Activated CD4-positive, CD25-positive, alpha-beta regulatory T cell treated with anti-CD3 and anti-CD28 coated beads, Interleukin-2, amount 50 U/mL, for 24 hours (primary cell): ENCODE measurements around the gene CDHR4.
"Not testable (repeated sequence)": the region's sequence is repeated elsewhere in the genome, so short reads cannot be mapped to it uniquely, and the experiment has no call there.

Experiments
- ATAC-seq, 2 donors: fragments of 150-1000 bp; cut with Tn5 transposase; one replicate each; pipeline ENCODE4 v1.10.0; 2021; ENCODE audit warnings: mild to moderate bottlenecking in 1 of 2, moderate library complexity in 1 of 2

Gene CDHR4

DNA sequence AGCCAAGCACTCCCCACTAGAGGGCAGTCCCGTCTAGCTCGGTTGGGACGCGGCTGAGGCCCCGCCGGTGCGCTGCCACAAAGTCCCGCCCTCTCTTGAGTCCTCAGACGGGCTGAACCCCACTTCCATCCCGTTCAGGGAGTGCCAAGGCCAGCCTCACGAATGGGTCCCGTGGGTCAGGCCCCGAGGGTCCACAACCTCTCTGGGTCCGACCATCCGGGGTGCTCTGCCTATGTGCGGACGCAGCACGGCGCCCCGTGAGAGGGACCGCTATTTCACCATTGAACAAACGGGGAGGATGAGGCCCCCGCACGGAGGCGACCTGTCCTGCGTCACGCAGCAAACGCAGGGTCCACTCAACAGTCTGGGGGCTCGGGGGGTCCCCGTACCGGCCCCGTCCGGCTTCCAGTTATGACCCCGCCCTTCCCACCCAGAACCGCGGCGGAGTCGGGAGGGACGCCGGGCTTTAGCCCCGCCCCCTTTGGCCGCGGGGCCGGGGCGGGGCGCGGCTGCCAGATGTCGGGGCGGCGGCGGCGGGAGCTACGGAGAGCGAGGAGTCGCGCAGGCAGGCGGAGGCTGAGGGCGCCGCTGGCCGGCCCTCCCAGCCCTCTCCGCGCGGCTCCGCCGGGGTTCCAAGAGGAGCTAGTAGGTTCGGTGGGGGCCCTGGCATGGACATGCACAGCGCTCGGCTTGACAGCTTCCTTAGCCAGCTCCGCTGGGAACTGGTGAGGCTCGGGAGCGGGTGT lies 3.2 kb upstream of the CDHR4 start, which contains the start of gene INKA1:
INKA1 (plus strand) TSS at position 543 of the 746 bp plus-strand sequence; CDS start at position 675, 132 bp downstream.
- peak; percentile 85 to 86 for ATAC-seq

DNA sequence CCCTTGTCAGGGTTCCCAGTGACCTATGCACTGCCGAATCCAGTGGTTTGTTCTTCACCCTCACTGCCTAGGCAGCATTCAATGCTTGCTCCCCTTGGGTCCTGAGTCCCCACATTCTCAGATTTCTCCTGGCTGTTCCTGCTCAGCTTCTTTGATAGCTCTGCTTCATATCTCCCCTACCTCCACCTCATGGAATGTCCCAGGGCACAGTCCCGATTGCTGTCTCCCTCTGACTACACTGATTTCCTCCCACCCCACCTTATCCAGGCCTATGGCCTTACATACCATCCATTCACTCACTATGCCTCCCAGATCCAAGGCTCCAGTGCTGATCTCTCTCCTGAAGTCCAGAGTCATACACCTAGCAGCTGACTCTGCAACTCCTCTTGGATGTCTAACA lies 1.5 kb upstream of the CDHR4 start:
- no peak for ATAC-seq

DNA sequence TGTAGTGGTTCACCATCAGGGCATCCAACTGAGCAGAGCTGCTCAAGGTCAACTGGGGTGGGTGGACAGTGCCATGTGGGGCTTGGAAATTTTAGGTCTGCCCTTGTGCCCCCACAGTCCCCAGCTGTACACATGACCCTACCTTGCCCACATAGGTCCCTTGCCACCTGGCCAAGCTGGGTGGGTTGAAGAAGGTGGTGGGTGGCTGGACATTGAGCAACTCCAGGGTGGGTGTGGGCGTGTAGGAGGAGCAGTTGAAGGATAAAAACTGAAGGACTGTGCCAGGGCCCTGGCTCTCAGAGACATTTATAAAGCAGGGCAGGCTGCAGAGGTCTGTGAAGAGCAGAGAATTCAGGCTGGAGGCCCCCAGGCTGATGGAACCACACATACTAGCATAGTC lies 568 bp downstream of the CDHR4 start:
- no peak for ATAC-seq

DNA sequence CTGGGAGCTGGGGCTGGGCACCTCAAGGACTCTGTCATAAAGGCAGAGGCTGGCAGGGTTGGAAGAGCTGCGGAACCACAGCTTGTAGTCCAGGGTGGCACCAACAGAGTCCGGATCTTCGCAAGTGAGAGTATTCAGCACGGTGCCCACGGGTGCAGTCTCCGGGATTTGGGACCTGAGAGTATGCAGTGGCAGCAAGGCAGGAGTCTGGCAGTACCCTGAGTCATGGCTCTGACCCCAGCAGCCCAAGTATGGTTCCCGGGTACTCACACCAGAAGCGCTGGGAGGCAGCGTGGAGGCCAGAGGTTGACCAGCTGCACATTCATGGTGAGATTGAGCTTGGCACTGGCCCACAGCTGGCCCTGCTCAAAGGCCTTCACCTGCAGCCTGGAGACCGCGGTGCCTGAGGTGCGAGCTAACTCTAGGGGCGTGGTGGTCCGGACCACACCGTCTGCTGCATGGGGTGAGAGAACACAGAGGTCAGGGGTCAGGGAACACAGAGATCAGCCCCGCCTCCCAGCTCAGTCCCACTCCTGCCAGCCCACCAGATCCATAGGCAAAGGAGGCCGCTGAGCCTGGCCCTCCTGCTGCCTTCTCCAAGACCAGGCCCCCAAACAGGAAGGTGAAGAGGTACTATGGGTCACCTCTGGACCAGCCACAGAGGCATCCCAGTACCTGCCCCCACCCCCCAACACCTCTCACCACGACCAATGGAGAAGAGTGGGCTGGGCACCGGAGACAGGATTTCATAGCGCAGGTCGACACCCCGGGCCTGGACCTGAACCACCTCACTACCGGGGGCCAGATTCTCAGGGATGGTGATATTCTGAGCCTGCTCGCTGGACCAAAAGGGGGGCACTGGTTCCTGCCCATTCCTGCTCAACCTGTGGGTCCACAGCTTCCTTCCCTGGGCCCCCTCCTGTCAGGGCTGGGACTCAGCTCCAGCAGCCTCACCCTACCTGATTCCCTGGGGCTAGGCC lies 4.5 kb downstream of the CDHR4 start:
- ATAC-seq = no peak

DNA sequence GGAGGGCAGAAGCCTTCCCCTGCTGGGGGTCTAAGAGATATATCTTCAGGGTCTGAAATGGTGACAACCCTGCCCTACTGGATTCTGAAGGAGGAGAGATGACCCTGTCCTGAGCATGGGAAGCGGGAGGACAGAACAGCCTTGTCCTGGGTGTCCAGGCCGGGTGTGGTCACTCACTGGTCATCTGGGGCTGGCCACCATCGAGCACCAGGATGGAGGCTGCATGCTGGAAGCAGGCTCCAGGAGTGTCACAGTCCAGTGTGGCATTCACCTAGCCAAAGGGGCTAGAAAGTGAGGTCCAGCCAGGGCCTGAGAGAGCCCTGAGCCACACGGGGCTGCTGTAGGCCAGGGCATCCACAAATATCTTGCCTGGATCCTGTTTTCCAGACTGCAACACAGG lies 5.2 kb downstream of the CDHR4 start:
- ATAC-seq = no peak

DNA sequence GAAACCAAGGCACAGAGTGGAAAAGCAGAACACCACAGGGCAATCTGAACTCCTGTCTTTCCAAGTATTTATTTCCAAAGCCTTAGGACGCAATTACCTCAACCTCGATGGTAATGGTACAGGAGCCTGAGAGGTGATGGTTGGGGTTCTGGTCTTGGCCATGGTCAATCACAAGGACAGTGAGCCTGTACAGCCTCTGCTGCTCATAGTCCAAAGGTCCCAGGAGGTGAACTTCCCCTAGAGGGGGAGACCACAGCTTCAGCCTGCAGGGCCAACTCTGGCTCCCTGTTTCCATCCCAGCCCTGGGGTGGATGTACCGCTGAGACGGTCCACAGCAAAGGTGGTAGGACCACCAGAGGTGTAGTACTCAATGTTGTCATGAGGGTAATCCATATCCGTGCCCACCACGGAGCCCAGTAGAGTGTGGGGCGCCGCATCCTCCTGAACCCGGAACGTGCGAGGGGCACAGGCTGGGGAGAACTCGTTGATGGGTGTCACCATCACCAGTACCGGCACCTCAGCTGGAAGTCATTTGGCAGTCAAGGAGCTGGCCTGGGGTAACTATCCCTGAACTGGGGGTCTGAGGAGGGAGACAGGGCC lies 6.1 kb downstream of the CDHR4 start:
- ATAC-seq = no peak

DNA sequence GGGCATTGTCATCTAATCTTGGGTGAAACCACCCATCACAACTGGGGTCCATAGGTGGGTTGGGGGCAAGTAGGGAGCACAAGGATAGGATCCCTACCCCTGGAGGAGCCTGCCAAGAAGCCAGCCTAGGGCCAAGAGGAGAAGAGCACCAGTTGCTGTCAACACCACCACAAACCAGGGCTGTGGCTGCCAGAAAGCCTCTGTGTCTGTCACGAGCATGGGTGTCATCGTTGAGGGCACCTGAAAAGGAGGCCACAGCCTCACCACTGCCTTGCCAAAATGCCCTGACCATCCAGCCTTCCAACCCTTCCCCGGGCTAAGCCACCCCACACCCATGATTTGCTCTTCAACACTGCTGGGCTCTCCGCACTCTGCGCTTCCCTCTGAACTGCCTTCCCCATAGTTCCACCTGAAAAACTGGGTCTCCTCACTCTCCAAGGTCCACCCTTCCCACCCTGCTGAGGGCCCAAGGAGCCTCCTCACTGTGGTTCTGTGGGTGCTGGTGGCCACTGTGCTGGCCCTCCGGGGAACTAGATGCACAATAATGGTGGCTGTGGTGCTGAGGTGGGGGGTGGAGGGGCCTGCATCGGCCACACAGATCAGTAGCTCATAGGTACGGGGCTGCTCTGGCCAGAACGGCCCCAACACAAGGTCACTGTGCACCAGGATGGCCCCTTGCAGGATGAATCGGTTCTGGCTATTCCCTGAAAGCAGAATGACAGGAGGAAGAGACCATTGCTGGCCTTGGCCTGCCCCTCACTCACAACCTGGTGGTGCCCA lies 7.1 kb downstream of the CDHR4 start:
- ATAC-seq = no peak

DNA sequence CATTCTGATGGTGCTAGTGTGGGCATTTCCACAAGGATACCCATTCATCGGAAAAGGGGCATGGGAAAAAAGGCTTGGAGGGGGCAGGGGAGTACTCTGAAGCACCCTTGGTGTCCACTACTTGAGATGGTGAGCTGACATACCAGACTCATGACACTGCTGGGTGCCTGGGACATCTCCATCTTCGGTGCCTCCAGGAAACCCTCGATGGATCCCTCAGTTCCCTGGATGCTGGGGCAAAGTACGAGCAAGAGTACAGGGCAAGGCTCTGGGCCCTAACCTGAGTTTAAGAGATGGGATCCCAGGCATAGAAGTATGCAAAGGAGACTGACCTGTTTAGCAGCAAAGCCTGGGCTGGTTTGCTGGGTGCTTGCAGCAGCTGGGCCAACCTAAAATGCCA lies 8.1 kb downstream of the CDHR4 start:
- no peak for ATAC-seq

DNA sequence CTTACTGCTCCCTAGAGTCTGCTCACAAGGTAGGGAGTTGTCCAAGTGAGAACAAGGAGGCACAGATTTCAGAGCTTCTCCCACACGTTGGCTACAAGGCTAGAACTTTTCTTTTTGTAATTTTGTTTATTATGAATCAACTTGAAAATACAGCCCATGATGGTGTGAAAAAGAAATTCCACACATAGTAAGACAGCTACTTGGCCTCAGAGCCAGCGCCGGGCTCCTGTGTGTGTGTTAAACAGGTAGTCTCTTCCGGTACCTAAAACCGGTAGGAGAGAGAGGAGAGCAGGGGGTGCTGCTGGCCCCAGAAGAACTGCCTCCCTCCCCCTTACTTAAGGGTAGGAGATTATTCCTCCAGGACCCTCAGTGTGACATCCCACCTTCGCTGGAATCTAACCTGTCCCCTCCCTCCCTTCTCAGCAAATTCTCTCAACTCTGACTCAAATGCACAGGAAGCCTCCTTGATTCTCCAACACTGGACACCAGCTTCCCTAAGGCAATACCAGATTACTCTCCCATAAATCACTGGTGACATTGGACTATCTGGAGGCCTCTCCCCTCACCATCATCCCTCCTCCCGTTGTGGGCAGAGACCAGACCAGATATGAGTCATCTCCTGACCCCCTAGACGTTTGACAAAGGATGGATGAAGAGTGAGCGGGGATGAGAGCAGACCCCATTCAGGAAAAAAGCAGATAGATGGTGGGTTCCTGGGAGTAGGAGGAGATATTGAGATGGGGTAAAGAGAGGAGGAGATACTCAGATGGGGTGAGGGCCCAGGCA lies 8.9 kb downstream of the CDHR4 start:
- no peak for ATAC-seq

DNA sequence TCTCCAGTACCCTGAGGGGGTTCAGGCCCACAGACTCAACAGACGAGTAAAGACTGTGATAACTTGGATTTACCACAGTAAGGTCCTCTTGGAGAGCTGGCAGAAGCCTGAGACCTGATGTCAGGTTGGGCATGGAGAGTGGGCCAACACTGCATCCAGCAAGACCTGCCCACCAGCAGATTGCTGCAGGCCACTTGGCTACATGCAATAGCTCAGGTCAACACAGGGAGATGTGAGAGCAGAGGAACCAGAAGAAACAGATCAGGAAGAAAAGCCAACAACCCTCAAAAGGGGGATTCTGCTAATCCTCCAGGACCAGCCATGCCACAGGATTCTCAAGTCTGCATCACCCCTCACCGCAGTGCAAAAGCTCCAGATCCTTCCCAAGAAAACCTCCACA lies 11.6 kb downstream of the CDHR4 start:
- ATAC-seq = no peak

DNA sequence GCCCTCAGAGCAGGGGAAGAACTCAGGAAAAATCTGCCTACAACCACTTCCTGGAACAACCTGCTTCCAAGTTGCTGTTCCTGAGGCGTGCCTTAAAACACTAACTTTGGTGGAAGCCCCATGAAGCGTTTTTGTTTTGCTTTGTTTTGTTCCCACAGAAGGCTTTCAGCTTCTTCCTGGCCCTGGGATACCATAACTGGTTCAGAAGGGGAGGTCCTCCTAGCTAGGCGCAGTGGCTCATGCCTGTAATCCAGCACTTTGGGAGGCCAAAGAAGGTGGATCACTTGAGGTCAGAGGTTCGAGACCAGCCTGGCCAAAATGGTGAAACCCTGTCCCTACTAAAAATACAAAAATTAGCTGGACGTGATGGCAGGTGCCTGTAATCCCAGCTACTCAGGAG lies 12.1 kb downstream of the CDHR4 start:
- no peak for ATAC-seq

DNA sequence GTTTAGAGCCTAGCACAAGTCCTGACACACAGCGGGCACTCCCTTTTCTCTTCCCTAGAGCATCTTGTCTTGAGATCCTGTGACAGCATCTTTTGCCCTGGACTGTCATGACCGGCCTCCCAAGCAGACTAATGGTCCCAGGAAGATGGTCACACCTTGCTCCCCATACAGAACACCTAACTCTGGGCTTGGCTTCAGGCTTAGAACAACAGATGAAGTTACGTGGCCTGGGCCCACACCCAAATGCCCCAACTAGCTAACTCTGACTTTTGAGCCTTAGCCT lies 12.6 kb downstream of the CDHR4 start:
- ATAC-seq = no peak

DNA sequence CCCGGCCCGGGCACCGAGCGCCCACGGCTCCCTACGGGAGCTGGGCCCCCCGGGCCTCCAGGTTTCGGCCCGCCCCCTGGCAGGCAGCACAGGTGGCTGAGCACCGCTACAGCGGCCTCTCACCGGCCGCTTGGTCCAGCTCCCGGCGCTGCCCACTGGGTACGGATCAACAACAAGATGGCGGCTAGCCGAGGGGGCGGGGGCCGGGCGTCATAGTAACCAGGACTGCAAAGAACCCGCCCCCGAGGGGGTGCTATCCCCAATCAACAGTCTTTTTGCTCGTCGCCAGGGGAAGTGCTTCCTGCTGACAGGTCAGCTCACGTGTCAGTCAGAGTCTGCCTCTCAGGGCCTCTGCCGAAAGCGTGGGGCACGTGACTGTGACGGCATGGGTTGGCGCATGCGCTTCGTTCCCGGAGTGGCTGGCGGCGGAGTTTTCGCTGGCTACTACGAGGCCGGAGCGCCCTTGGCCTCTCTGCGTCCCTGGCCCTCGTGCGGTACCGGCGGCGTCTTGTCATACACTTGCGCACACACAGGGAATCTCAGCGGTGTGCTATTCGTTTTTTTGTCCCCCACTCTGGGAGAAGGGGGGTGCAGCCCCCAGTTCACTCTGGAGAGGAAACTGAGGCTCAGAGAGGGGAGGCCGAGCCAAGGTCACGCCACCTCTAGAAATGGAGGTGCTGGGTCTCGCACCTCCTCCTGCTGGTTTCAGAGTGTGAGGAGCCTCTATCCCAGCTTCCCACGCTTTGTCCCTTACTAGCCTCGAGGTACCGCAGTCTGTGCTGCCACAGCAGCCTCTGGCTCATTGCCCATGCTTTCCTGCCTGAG lies 13.1 kb downstream of the CDHR4 start, which contains the start of gene IP6K1:
IP6K1 (minus strand) TSS at position 186 of the 825 bp plus-strand sequence. CDS start 38,502 bp downstream, outside the sequence.
- peak; percentile 100 for ATAC-seq

DNA sequence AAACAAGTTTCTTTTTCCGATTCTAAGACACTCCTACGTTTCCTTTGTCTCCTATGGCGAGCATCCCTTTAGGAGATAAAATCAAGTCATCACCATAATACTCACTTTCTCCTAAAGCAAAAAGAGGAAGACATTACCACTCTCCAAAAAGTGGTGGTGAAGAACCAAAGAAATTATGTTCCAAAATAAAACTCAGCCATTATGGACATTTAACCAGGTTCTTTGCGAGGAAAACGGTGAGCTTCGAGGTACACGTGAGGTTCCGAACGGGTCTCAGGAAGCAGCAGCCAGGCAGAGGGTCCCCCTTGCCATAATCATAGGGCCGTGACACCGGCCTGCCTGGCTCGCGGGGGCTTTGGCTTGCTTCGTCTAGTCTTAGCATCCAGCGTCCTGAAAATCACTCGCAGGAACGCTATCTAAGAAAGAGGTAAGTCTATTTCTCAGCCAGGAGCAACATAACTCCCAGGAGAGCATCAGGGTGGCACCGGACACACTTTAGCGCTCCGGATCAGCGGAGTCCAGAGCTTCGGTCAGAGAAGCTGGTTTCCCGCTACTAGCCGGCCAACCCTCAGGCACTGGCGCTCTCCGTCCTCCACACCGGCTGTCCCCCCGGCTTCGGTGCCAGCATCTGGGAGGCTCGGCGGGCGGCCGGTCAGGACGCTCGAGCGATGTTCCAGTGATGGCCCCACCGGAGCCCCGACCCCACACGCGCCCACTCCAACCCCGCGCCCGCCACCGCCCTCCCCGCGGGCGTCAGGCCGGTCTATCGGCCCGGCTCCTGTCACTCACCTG lies 13.9 kb downstream of the CDHR4 start:
- peak; percentile 34 to 45 for ATAC-seq

DNA sequence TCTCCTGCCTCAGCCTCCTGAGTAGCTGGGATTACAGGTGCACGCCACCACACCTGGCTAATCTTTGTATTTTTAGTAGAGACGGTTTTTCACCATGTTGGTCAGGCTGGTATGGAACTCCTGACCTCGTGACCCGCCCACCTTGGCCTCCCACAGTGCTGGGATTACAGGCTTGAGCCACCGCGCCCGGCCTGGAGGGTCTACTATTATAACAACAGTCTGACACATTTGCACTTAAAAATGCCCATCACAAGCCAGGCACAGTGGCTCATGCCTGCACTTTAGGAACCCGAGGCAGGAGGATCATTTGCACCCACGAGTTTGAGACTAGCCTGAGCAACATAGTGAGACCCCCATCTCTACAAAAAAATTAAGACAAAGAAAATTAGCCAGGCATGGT lies 17.4 kb downstream of the CDHR4 start:
- ATAC-seq = not testable (repeated sequence)

DNA sequence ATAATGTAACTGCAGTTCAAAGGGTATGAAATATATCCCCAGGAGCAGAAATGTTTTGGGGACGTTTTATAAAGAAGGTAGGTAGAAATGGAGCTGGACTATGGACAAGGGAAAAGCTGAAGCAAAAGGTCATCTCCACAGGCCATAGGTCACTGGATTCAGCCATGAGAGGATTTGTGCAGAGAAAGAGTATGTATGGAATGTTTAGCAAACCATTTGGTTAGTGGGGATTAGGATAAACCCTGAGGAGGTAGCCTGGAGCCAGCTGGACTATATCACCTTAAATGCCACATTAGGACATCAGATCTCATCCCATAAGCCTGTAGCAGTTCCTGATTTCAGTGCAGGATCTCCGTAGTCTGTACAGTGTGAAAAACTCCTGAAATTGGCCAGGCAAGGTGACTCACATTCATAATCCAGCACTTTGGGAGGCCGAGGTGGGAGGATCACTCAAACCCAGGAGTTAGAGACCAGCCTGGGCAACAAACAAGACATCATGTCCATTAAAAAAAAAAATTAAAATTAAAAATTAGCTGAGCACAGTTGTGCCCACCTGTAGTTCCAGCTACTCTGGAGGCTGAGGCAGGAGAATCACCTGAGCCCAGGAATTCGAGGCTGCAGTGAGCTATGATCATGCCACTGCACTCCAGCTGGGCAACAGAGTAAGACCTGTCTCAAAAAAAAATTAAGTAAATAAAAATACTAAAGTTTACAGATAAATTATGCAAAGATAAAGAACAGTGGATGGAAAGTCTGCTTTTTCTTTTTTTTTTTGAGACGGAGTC lies 18.1 kb downstream of the CDHR4 start:
- no peak for ATAC-seq

DNA sequence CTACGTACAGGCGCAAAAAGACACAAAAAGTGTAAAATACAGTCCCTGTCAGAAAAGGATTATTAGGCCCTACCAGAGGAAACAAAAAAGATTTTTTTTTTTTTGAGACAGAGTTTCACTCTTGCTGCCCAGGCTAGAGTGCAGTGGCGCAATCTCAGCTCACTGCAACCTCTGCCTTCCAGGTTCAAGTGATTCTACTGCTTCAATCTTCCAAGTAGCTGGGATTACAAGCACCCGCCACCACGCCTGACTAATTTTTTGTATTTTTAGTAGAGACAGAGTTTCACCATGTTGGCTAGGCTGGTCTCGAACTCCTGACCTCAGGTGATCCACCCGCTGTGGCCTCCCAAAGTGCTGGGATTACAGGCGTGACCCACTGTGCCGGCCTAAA lies 18.7 kb downstream of the CDHR4 start:
- not testable (repeated sequence) for ATAC-seq

DNA sequence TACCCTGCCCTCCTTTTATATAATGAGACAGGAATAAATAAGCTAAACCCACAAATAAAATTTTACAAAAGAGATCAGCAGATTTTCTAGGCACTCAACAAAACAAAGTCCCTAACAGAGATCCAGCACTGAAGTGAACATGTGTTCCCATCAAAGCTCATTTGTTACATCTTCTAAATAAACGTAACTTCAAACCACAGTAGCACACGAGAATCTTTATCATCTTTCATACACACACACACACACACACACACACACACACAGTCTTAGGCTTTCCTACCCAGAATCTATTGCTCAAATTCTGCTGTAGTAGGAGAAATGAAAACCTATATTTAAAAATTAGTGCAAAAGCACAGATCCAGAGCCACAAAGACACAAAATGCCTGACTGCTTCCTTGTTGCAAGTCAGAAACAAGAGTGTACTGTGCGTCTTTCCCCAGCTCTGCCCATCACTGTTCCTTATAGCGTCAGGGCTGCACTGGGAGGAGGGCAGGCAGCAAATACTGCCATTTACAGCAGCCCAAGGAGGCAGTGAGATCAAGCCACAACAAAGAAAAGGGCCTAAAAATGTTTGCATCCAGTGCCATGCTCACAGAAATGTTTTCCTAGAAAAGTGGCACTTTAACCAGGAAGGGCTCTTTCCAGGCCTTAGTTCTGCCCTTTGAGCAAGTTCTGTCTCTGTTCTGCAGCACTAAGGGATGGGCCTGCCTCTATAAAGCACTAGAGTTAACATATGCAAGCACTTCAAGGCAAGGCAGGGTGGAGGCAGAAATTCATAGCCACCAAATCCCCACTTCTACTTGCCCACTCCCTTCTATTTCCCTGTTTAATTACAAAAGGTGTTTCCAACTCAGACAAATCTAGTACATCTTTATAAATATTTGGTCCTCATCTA lies 19.3 kb downstream of the CDHR4 start:
- no peak for ATAC-seq
